ENCODE measurements around the gene FOXN3. TPM values are rescaled to one million over a fixed set of nuclear protein-coding genes. Genes with fewer than 3 reads are reported as not detected.

Gene FOXN3
- total RNA-seq, 2 experiments from 2014 or later, result 68.3 to 80.8 TPM

DNA sequence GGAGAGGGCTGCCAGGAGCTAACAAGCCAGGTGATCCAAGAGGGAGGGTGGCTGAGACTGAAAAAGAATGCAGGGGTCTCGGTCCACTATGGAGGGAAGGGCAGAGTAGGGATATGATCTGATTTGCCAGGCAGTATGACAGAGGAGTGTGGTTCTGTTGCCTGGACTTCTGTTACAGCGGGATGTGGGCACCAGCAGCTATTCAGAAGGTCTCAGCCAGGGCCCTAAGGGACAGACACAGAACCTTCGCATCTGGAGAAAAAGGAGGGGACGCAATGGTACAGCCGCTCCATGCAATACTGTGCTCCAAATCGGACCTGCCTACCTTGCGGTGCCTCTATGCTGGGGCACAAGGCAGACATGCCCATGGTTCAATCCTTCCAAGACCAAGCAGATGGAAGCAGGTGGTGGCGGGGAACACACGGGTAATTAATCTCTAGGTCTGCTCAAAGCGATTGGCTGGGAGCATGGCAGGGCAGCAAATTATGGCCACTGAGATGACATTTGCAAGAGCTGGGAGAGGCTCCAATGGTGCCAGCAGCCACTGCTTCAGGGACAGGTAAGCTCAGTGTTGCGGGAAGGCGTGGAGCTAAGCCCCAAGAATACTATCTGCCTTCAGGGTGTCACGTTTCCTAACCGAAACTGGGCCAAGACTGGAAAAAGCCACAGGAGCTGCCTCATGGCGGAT is 185.5 kb downstream of the FOXN3 start:
- ChIA-PET POLR2A (no interaction called here), CTCF (no interaction called here)

DNA sequence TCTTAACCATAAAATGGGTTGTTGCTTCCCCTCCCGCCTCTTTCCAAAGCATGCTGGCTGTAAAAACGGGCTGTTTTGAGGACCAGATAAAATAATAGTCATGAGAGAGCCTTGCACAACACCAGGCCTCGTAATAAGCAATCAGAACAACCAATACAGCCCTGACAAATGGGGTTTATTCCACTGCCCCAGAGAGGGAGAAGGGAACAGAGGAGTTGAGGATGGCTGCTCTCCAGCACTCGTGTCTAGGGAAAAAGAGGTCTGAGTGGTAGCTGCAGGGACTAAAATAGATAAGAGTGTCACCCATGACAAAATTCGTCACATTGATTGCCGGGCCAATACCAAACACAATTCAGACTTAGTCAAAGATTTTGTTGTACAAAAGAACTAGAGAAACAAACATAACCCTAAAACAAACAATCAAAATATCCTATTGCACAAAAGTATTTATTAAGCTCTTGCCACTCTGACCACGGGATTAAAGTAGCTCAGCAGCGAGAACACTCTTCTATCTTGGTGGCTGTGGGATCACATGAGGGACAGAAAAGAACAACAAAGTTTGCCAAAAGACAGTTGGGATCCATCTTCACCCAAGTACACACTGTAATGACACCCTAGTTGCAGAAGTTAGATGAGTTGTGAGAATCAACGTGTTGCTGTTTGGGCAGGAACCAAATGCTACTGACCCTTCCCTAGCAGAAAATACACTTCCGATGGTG is 188.0 kb downstream of the FOXN3 start:
- ChIA-PET CTCF (no interaction called here), POLR2A (no interaction called here)

DNA sequence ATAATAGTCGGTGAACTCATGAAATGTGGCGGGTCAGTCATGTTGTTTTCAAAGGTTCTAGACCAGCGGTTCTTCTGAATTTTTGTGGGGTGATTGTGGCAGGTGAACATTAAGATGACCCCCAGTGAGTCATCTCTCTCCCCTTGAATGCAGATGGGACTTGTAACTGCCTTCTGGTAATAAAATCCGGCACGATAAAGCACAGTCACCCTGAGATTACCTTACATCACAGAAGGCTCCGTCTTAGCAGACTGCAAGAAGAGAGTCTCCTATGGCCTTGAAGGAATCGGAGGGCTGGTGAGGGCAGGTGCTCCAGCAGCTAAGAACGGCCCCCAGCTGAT is 189.6 kb downstream of the FOXN3 start:
- CTCF ChIA-PET, result no interaction called here
- POLR2A ChIA-PET, result no interaction called here

- ChIA-PET POLR2A (no interaction called here), CTCF (no interaction called here)
These were observed 190.1 kb downstream of the FOXN3 start for GRCh38 chr14:89226801-89227495.

DNA sequence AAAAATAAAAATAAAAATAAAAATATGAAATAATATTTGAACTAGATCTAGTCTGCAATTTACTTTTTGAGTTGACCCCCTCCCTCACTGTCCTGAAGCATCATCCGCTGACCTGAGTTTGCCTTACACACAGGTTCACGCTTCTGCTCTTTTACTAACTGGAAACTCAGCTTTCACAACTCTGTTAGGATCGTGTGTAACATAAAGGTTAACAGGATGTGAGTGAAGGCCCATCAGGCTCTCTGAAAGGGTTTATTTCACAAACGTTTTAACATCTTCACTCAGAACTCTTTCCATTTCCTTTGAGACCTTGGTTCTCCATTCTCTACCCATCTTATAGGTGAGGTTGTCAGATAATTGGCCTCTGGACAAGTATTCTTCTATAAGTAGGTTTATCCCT is 191.4 kb downstream of the FOXN3 start:
- POLR2A ChIA-PET, result no interaction called here
- CTCF ChIA-PET, result no interaction called here

DNA sequence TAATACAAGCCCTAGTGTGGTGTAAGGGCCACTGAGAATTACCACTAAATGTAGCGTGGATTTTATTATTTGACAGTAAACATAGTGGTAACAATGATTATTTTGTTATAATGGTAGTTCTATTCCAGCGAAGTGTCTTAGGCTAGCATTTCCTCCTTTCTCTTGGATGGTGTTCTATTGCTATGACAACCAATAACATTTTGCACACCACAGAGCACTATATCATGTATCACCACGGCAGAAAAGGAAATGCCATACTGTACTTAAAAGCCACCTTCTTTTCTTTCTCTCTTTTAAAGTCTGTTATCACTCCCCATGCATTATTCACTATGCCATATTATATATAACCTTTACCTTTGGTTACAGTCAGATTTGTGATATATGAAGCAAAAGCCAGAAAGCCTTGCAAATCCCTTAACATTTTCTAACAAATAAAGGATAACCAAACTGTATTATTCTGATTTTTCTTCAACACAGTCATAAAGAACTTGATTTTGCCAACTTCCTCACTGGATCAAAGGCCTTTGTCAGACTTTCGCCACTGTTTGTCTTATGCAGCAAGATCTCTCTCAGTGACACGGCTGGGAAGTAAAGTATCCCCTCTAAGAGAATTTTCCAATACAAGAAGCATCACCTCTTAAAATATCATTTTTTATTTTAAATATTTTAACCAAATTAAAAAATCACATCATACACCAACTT is 195.8 kb downstream of the FOXN3 start:
- POLR2A ChIA-PET, result no interaction called here
- CTCF ChIA-PET, result no interaction called here

DNA sequence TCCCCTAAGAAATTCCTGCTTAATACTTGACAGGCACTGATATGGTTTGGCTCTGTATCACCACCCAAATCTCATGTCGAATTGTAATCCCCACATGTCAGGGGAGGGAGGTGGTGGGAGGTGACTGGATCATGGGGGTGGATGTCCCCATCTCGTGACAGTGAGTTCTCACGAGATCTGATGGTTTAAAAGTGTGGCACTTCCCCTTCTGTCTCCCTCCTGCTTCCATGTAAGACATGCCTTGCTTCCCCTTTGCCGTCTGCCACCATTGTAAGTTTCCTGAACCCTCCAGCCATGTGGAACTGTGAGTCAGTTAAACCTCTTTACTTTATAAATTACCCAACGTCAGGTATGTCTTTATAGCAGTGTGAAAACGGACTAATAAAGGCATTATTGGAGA is 198.0 kb downstream of the FOXN3 start:
- ChIA-PET POLR2A (no interaction called here), CTCF (no interaction called here)

DNA sequence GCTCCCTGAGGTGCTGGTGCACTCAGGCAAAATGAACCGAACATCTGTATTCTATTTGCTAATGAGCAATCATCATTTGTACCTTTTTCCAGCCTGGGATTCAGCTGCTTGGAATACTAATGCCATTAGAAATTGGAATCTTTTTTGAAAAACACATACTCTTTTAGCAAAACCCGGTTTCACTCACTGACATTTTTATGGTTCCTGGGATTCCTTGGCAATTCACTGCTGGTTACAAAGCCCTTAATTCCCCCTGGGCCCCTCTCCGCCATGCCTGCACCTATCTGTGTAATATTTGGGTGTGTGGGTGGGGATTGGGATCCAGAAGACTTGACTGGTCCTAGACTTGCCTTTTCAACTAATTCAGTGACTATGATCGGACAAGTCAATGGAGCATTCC is 199.1 kb downstream of the FOXN3 start:
- POLR2A ChIA-PET, result no interaction called here
- CTCF ChIA-PET, result no interaction called here

- POLR2A ChIA-PET, result no interaction called here
- CTCF ChIA-PET, result no interaction called here
These were observed 201.5 kb downstream of the FOXN3 start for GRCh38 chr14:89215531-89215930.

- CTCF ChIA-PET, result no interaction called here
- POLR2A ChIA-PET, result no interaction called here
These were observed 201.9 kb downstream of the FOXN3 start for GRCh38 chr14:89215114-89215513.

- POLR2A ChIA-PET, result no interaction called here
- CTCF ChIA-PET, result no interaction called here
These were observed 202.6 kb downstream of the FOXN3 start for GRCh38 chr14:89214221-89214965.

DNA sequence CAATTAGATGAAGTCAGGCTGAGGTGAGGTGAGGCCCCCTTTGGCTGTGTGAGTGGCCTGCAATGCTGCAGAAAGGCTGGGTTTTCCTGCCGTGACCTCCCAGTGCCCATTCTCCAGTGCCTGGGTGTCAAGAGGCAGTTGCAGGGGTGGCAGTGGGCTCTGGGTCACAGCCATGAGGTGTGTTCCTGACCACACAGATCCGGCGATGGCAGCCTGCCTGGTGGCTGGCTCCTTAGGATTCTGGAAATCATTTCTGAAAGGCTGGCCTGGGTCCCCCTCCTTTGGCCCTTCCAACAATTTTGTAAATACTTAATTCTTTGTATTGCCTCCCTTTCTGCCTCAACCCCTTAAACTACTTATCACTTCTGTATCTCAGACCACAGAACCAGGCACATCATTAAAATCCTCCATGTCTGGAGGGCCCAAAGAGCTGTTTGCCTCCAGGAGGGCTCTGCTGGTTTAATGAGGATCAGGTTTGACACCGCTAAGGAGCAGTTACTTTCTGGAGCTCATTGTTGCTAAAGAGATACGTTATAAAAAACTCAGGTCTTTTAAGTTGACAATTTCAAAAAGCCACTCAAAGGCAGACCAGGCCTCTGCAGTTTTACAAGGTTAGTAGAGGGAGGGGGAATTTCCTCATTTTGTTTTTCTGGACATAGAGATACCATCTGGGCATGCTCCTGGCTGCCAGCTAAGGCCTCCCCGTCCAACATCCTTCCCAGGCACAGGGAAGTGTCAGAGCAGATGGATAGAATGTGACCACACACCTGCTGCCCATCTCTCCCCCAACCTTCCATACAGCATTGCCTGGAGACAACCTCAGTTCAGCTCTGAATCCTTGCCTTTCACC is 204.4 kb downstream of the FOXN3 start:
- ChIA-PET CTCF (no interaction called here), POLR2A (no interaction called here)

DNA sequence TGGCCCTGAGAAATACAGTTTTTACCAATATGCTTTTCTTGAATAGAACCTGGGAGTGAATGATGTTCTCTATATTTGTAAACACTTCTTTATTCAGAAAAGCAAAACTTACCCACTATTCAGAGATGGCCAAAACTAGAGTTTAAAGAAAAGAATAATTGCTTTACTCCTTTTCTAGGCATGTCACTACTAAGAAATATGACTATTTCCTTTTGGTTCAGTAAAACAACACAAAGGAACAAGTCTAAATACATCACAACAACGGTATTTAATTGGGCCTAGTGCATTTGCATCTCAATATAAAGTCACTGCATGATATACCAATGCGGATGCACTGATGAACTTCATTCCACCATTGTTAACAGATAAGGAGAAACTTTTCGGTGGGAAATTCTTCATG is 207.5 kb downstream of the FOXN3 start:
- CTCF ChIA-PET, result no interaction called here

GRCh38 chr14:89207925-89208328 is 209.1 kb downstream of the FOXN3 start:
- ChIA-PET CTCF (no interaction called here), POLR2A (no interaction called here)

More for the DNA sequence above, 207.5 kb downstream of the FOXN3 start:
- POLR2A ChIA-PET, result no interaction called here

- POLR2A ChIA-PET, result no interaction called here
These were observed 210.5 kb downstream of the FOXN3 start for GRCh38 chr14:89206389-89207031.

GRCh38 chr14:89205137-89205740 is 211.8 kb downstream of the FOXN3 start:
- CTCF ChIA-PET, result no interaction called here
- POLR2A ChIA-PET, result no interaction called here

More at GRCh38 chr14:89206389-89207031, 210.5 kb downstream of the FOXN3 start:
- CTCF ChIA-PET, result no interaction called here

DNA sequence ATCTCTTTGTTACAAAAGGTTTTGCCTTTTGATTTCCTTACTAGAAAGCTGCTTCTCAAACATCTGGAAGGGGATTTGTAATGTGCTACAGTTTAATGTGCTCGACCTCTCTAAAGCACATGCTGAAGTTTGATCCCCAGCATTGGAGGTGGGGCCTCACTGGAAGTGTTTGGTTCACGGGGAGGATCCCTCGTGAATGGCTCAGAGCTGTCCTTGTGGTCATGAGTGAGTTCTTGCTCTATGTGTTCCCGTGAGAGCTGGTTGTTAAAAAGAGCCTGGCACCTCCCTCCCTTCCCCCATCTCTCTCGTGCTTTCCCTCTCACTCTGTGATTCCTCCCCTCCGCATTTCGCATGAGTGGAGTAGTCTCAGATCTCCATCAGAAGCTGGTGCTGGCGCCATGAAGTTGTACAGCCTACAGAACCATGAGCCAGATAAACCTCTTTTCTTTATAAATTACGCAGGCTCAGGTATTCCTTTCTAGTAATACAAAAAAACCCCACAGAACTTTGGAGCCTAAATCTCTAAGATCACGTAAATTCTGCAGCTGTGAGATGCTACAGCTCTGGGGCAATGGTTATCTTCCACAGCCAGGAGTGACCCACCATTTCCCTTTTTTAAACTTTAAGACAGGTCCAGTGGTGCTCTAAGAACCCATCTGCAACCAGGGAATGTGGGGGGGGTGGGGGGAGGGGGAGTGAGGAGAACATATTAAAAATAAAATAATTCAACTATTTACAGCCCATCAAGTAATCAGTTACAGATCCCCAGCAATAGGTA is 214.4 kb downstream of the FOXN3 start:
- CTCF ChIA-PET, result interaction anchor here (1.0 kb wide), 1 partner anchor 42 kb away, joined by 3 read pairs; no protein-coding TSS in a partner anchor
- POLR2A ChIA-PET, result no interaction called here

DNA sequence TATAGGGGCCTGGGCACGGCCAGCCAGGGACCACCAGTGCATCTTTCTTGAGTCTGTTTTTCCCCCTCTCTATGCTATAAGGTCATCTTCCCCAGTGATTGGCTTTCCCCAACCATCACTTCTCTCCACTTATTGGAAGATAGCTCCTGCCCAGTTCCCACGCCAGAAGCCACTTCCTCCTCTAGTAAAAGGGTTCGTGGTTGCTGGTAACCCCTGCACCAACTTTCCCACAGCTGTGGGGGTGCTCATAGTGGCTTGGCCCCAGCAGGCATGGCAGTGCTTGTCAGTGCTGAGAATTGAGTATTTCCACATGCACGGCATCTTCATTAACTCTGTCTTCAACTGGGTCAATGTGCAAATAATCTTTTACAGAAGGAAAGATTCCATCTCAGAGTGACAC is 215.4 kb downstream of the FOXN3 start:
- ChIA-PET CTCF (no interaction called here), POLR2A (no interaction called here)

Measured in activated CD8-positive, alpha-beta memory T cell treated with anti-CD3 and anti-CD28 coated beads for 36 hours (primary cell).